NCI-H128 (cell line): ENCODE data around the gene CPED1.
"Not testable (repeated sequence)": the region's sequence is repeated elsewhere in the genome, so short reads cannot be mapped to it uniquely, and the experiment has no call there.

ENCODE experiments used
- DNase-seq: peaks from one replicate; lab custom pipeline; 2025; ENCODE audit not compliant: unreplicated experiment; lab: John Stamatoyannopoulos, UW

Gene CPED1

GRCh38 chr7:120981117-120981516 lies 7.4 kb upstream of the CPED1 start:
- DNase-seq = no peak

DNA sequence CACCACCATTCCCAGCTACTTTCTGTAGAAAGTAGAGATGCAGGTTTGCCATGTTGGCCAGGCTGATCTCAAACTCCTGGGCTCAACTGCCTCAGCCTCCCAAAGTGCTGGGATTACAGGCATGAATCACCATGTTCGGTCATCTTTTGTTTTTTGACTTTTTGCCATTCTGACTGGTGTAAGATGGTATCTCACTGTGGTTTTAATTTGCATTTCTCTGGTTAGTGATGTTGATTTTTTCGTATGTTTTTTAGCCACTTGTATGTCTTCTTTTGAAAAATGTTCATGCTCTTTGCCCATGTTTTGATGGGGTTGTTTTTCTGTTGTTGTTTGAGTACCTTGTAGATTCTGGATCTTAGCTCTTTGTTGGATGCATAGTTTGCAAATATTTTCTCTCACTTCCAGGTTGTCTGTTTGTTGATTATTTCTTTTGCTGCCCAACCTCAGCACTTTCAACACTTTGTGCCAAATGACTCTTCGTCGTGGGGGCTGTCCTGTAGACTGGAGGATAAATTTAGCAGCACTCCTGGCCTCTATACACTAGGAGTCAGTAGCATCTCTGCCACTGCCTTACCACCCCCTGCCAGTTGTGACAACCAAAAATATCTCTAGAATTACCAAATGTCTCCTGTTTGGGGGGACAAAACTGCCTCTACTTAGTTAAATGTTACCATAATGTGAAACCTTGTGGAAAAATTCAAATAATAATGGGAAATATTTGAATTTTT lies 6.5 kb upstream of the CPED1 start:
- DNase-seq = no peak

DNA sequence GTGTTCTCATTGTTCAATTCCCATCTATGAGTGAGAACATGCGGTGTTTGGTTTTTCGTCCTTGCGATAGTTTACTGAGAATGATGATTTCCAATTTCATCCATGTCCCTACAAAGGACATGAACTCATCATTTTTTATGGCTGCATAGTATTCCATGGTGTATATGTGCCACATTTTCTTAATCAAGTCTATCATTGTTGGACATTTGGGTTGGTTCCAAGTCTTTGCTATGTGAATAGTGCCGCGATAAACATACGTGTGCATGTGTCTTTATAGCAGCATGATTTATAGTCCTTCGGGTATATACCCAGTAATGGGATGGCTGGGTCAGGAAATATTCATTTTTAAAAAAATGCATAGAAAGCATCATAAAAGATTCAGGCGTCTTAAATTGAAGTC lies 4.9 kb upstream of the CPED1 start:
- DNase-seq = not testable (repeated sequence)

DNA sequence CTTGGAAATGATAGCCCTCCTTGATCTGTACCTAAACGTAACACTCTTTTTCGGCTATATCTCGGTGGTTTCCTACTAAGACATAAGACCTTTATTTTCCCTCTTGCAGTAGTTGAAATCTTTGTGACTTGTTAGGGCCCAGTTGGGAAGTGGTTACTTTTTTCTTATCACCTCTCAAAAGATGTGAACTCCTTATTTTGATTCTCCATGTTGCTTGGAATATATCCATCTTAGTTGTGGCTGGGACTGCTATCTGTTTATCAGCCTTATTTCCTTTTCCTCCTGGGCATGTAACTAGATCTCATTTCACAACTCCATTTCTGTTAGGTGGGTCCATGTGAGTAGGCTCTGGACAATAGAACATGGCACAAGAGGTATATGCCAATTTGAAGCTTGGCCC lies 4.1 kb upstream of the CPED1 start:
- no peak for DNase-seq

- no peak for DNase-seq
Observed at GRCh38 chr7:120985130-120985758, 3.3 kb upstream of the CPED1 start.

DNA sequence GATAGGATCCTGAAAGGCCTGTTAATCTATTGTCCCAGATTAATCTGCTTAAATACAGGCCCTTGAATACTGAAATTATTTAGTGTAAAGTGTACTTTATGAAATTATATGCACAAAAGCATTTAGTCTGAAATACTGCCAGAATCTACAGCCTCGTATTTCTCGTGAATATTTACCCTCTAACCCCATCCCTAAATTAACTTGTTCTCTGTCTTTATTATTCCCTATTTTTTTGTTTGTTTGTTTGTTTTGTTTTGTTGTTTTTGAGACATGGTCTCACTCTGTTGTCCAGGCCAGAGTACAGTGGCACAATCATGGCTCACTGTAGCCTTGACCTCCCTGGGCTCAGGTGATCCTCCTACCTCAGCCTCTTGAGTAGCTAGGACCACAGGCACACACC lies 2.7 kb upstream of the CPED1 start:
- no peak for DNase-seq

GRCh38 chr7:120986650-120987049 lies 1.9 kb upstream of the CPED1 start:
- DNase-seq = no peak

DNA sequence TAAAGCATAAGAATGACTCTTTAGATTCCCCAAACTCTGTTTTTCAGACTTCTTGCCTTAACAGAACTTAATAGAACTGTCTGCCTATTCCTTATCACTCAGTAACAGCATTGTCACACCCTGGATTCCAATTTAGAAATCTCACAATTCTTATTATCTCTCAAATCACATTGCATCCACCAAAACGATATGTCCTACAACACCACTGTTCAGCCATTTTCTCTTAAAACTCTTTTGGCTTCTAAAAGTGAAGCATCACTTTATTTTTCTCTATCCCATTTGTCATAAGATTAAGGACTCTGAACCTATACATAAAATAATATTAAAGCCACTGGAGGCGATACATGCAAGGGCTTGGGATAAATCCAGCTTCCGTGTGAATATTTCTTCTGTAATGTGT lies 1.2 kb upstream of the CPED1 start:
- no peak for DNase-seq

- peak; percentile 57 for DNase-seq
Observed at GRCh38 chr7:120987683-120988590, 574 bp upstream of the CPED1 start.

DNA sequence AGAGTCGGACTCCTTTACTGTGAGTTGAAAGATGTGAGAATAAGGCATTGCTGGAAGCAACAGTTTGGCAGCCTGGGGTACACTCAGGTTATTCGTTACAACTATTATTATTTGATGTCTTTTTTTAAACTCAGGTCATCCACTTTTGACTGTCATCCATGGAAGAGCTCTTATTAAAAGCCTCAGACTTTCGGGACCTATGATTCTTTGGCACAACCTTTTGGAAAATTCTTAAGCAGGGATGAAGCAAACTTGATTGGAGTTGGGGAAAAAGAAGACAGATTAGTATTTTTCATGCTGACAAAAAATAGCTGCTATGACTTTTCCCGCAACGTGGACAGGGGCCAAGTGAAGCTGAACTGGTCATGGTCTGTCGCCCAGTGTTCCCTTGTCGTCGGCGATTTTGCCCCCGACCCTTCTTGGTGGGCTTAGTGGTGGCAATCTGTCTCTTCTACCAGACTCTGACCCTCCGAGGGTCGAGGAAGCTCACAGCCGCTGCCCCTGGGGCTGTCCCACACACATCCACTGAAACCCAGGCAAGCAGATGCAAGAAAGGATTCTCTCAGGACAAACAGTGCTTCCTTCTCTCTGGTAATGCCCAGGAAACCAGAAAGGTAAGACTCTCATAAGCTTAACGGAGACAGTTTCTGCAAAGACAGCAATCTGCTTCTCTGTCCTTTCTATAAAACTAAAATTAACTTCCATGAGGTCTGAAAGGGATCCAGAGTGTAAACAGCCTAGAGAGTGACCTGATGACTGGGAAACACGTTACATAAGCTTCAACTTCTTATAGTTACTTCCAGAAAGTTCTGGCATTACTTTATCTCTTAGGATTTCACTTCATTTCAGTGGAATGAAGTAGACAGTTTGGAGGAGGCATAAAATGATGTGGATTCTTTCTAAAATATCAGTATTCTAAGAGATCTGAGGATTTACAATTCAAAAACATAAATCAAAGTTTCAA lies 1.0 kb downstream of the CPED1 start:
- no peak for DNase-seq

GRCh38 chr7:120990468-120991118 lies 2.1 kb downstream of the CPED1 start:
- DNase-seq = no peak

GRCh38 chr7:120991161-120991560 lies 2.6 kb downstream of the CPED1 start:
- no peak for DNase-seq

DNA sequence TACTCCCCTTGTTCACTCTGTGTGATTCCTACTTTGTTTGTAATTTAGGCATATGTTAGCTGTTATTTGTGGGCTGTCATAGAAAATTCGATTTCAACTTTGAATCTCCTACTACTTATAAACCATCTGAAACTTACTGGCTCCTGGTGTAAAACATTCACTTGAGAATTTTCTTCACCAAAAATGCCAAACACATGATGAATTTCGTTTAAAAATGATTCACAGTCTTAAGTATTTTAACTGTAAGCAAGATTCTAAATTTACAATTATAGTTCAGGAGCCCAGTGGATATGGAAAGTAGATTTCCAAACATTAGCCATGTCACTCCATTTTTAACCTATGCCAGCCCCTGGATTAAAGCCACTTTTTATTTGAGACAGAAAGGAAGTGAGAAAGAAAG lies 3.1 kb downstream of the CPED1 start:
- DNase-seq = no peak

- DNase-seq = no peak
Observed at GRCh38 chr7:120992272-120992964, 3.9 kb downstream of the CPED1 start.

GRCh38 chr7:120992965-120993494 lies 4.5 kb downstream of the CPED1 start:
- DNase-seq = no peak

DNA sequence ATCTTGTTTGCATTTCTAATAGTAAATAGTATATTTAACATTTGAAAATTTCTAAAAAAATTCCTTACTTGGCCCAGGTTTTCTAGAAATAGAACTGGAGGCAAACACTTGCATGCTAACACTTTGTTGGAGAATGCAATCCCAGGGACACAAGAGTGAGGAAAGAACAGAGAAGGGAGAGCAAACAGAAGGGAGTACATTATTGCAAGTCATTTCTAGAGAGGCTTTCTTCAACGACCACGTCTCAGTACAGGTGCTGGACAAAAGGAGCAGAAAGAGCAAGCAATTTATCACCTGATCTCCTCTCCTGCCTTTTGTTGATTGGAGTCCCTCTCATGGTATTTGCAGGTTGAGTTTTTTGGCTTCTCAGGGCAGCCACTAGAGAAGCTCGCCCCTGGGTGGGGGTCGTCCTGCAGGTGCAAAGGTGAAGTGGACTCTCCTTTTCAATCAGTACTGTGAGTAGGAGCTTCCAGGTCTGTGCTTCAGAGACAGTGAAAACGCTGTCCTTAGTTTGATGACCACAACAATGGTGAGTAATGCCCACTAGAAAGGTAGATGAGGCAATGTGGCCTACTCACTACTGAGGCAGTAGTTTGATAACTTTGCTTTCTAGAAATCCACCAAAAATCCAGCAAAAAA lies 5.2 kb downstream of the CPED1 start:
- DNase-seq = no peak

GRCh38 chr7:120994512-120995410 lies 6.2 kb downstream of the CPED1 start:
- no peak for DNase-seq

GRCh38 chr7:120995654-120996053 lies 7.1 kb downstream of the CPED1 start:
- no peak for DNase-seq
